B cell (primary cell): ENCODE data around the gene PPP1R14B. TPM values are rescaled to one million over a fixed set of nuclear protein-coding genes. Genes with fewer than 3 reads are reported as not detected.

Experiments
- ATAC-seq: fragments of 200-7000 bp; cut with Tn5 transposase; one replicate; pipeline ENCODE4 v1.10.0; 2021; ENCODE audit warnings: low read depth, mild to moderate bottlenecking, moderate number of reproducible peaks, moderate library complexity
- CTCF ChIA-PET: fragments of 350-600 bp; sonication (Branson Sonifier 250); formaldehyde crosslinking; loops from one replicate; lab custom pipeline; 2021; ENCODE audit warnings: antibody characterized with exemption, inconsistent platforms; lab: Charles Lee
- POLR2A ChIA-PET: fragments of 350-600 bp; sonication (Branson Sonifier 250); formaldehyde crosslinking; loops from one replicate; lab custom pipeline; 2021; ENCODE audit warnings: antibody characterized with exemption; lab: Charles Lee
- DNase-seq: peaks from one replicate; pipeline ENCODE4 v3.0.0; 2013
- H2AFZ ChIP-seq: 2 replicates; pipeline ENCODE4 v1.6.1; 2012; ENCODE audit warnings: mild to moderate bottlenecking, low read depth, low read length; ENCODE audit not compliant: insufficient read depth, poor library complexity, severe bottlenecking
- H3K27ac ChIP-seq, 2 donors: 1 replicate in 1 of 2; 2 replicates in 1 of 2; pipeline ENCODE4 v1.5.1; 2012 to 2013; ENCODE audit warnings: low read length in 2 of 2, mild to moderate bottlenecking in 2 of 2, moderate library complexity in 1 of 2
- H3K27me3 ChIP-seq, 4 experiments: fragments of 200-600 bp in 1 of 4; sonication (generic) in 1 of 4; replicated peaks in 1 of 4; 1 replicate in 2 of 4; 2 replicates in 2 of 4; pipeline versions ENCODE4 v1.6.1 to v1.7.0; 2013 to 2016; ENCODE audit warnings: low read length in 3 of 4, mild to moderate bottlenecking in 2 of 4, mixed read lengths in 1 of 4, moderate library complexity in 1 of 4; ENCODE audit not compliant: insufficient read depth in 4 of 4, control insufficient read depth in 3 of 4; ENCODE audit errors: control extremely low read depth in 1 of 4
- H3K36me3 ChIP-seq, 2 experiments: replicated peaks in 1 of 2; 1 replicate in 1 of 2; 2 replicates in 1 of 2; pipeline versions ENCODE4 v1.6.1 to v1.7.1; 2013; ENCODE audit warnings: low read length in 1 of 2; ENCODE audit not compliant: insufficient read depth in 2 of 2, control insufficient read depth in 1 of 2; ENCODE audit errors: control extremely low read depth in 1 of 2, extremely low read depth in 1 of 2
- H3K4me1 ChIP-seq, 2 donors: fragments of 200-600 bp in 1 of 2; sonication (generic) in 1 of 2; 1 replicate in 1 of 2; 2 replicates in 1 of 2; pipeline versions ENCODE4 v1.5.1 to v1.6.1; 2013 to 2017; ENCODE audit warnings: low read length in 2 of 2; ENCODE audit not compliant: control insufficient read depth in 2 of 2, insufficient read depth in 2 of 2
- H3K4me2 ChIP-seq: replicated peaks from 2 replicates; pipeline ENCODE3; 2012; ENCODE audit warnings: mild to moderate bottlenecking, low read depth, low read length; ENCODE audit not compliant: poor library complexity, severe bottlenecking
- H3K4me3 ChIP-seq, 5 experiments: fragments of 200-600 bp in 1 of 5; sonication (generic) in 1 of 5; 1 replicate in 3 of 5; 2 replicates in 2 of 5; pipeline versions ENCODE4 v1.5.1 to v1.7.0; 2011 to 2016; ENCODE audit warnings: low read length in 4 of 5, mild to moderate bottlenecking in 4 of 5, low read depth in 2 of 5, control low read depth in 1 of 5, moderate library complexity in 1 of 5; ENCODE audit not compliant: insufficient read depth in 1 of 5; ENCODE audit errors: control extremely low read depth in 1 of 5, extremely low read depth in 1 of 5
- H3K79me2 ChIP-seq: fragments of 200-600 bp; sonication (generic); one replicate; pipeline ENCODE4 v1.6.0; 2016; ENCODE audit warnings: low read length; ENCODE audit not compliant: control insufficient read depth, insufficient read depth
- H3K9ac ChIP-seq: fragments of 200-600 bp; sonication (generic); 2 replicates; pipeline ENCODE4 v1.6.1; 2017; ENCODE audit warnings: mild to moderate bottlenecking, low read length, moderate library complexity
- H3K9me3 ChIP-seq, 3 donors: one replicate each; pipeline versions ENCODE4 v1.6.1 to v1.7.1; 2013; ENCODE audit warnings: low read length in 2 of 3; ENCODE audit not compliant: control insufficient read depth in 2 of 3, insufficient read depth in 1 of 3; ENCODE audit errors: control extremely low read depth in 1 of 3
- H4K20me1 ChIP-seq: 2 replicates; pipeline ENCODE4 v1.6.0; 2012; ENCODE audit warnings: mild to moderate bottlenecking, low read length; ENCODE audit not compliant: insufficient read depth, control insufficient read depth, poor library complexity, severe bottlenecking
- H3K27ac Mint-ChIP-seq: one replicate; pipeline ENCODE4 v1.8.0; 2021; ENCODE audit warnings: mixed read lengths
- H3K27me3 Mint-ChIP-seq: one replicate; pipeline ENCODE4 v1.8.0; 2021; ENCODE audit warnings: mixed read lengths
- H3K4me1 Mint-ChIP-seq: one replicate; pipeline ENCODE4 v1.8.0; 2021; ENCODE audit warnings: mixed read lengths
- H3K4me3 Mint-ChIP-seq: one replicate; pipeline ENCODE4 v1.8.0; 2021; ENCODE audit warnings: mixed read lengths
- H3K9me3 Mint-ChIP-seq: one replicate; pipeline ENCODE4 v1.8.0; 2022; ENCODE audit warnings: mixed read lengths; ENCODE audit not compliant: insufficient read depth
- CTCF ChIP-seq: fragments of 200-600 bp; IDR thresholded peaks from one replicate; pipeline ENCODE4 v1.8.0; 2022; ENCODE audit warnings: antibody characterized with exemption, mild to moderate bottlenecking
- EZH2 ChIP-seq: IDR thresholded peaks from 2 replicates; pipeline ENCODE4 v1.6.1; 2012; ENCODE audit warnings: borderline replicate concordance, low read depth, mild to moderate bottlenecking, moderate library complexity, low read length; ENCODE audit not compliant: insufficient read depth, poor library complexity, severe bottlenecking
- WGBS: methylation state at CpG from one replicate; pipeline ENCODE4 v1.1.5; 2013; ENCODE audit warnings: missing lambda C conversion rate; ENCODE audit not compliant: insufficient coverage; 5-methylcytosine and 5-hydroxymethylcytosine counted together
- intact Hi-C: fragments of 100-400 bp; cut with micrococcal nuclease; formaldehyde crosslinking; loops from one replicate; pipeline ENCODE4 v1.10.0; 2022
- polyA plus RNA-seq: library from polyadenylated mRNA; depleted of rRNA; stranded (reverse); fragments of >200 nt; gene quantifications from 2 replicates; pipeline ENCODE4 v1.2.3, GENCODE V29; 2012
- total RNA-seq, 2 donors: library from RNA; stranded (reverse); fragments of 120-200 nt in 1 of 2; gene quantifications; 1 replicate in 1 of 2; 2 replicates in 1 of 2; pipeline versions ENCODE4 v1.2.3 to v1.2.4, GENCODE V29; 2013 to 2022

The PPP1R14B gene
- total and polyA plus RNA-seq, 2 donors (not counting 1 experiment from before 2014, with no cell fraction given), result 41.2 to 51.0 TPM

GRCh38 chr11:64289002-64289564, 42.3 kb upstream of the PPP1R14B start:
- intact Hi-C loops, result no loop called here

More at GRCh38 chr11:64289002-64289564, 42.3 kb upstream of the PPP1R14B start:
- peaks cover 0 to 32% (median 20%) of the 10 kb centered on the region in 4 experiments for H3K27me3 ChIP-seq
- peaks cover 16% of the 10 kb centered on the region for H3K79me2 ChIP-seq
- H2AFZ ChIP-seq, result no peak overlapping the region
- peaks cover 32% of the 10 kb centered on the region for H4K20me1 ChIP-seq
- TF ChIP-seq EZH2 (no peak), CTCF (no peak)
- no peak overlapping the region for H3K27ac ChIP-seq
- no peak for ATAC-seq
- H3K9me3 ChIP-seq, result peaks cover 0 to 11% (median 0%) of the 10 kb centered on the region in 3 donors
- Mint-ChIP-seq H3K4me1 (peaks cover 19% of the 10 kb centered on the region), H3K4me3 (no peak overlapping the region), H3K9me3 (no peaks in the 10 kb centered on the region), H3K27ac (no peak overlapping the region), H3K27me3 (peaks cover 17% of the 10 kb centered on the region)
- no peak overlapping the region for H3K9ac ChIP-seq
- 96% methylated on average over 12 of the region's 13 CpGs for WGBS
- DNase-seq, result no peak
- ChIA-PET POLR2A (no interaction called here), CTCF (interaction anchor here (1.2 to 6.8 kb wide), 5 partner anchors 14 to 85 kb away, joined by 3 to 47 read pairs (median 6); partner anchors contain the start of gene CATSPERZ)
- no peaks in the 10 kb centered on the region for H3K36me3 ChIP-seq
- no peak overlapping the region for H3K4me2 ChIP-seq
- peaks cover 19 to 30% of the 10 kb centered on the region in 2 donors for H3K4me1 ChIP-seq
- H3K4me3 ChIP-seq, result no peak overlapping the region
